OCI-LY3 (cell line): ENCODE results near the gene SPECC1L.

Experiments
- CTCF ChIP-seq: fragments of 200-600, 300-600 bp; sonication (generic); IDR thresholded peaks from 2 replicates; pipeline ENCODE4 v1.5.1; 2014; ENCODE audit warnings: antibody characterized with exemption, low read length, low read depth
- EZH2phosphoT487 ChIP-seq: fragments of 200-600 bp; shearing (Covaris generic); IDR thresholded peaks from 2 replicates; pipeline ENCODE4 v1.6.1; 2018; ENCODE audit warnings: antibody characterized with exemption, mixed run types, low read depth

DNA sequence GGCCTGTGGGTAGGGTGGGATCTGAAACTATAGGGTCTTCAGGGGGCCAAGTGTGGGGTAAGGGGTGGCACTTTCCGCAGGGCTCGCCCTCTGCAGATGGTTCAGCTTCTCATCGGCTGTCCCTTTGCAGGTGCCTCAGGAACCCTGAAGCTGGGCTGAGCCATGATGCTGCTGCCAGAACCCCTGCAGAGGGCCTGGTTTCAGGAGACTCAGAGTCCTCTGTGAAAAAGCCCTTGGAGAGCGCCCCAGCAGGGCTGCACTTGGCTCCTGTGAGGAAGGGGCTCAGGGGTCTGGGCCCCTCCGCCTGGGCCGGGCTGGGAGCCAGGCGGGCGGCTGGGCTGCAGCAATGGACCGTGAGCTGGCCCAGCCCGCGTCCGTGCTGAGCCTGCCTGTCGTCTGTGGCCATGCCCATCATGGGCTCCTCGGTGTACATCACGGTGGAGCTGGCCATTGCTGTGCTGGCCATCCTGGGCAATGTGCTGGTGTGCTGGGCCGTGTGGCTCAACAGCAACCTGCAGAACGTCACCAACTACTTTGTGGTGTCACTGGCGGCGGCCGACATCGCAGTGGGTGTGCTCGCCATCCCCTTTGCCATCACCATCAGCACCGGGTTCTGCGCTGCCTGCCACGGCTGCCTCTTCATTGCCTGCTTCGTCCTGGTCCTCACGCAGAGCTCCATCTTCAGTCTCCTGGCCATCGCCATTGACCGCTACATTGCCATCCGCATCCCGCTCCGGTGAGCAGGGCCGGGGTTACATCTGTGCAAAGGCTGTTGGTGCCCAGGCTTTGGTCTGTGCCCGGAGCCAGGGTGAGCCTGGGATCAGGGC is 162.6 kb downstream of the SPECC1L start:
- TF ChIP-seq CTCF (no peak), EZH2phosphoT487 (no peak)
